GM23248 (cell line): ENCODE results near the gene RFX2. TPM values are rescaled to one million over a fixed set of nuclear protein-coding genes. Genes with fewer than 3 reads are reported as not detected.

ENCODE experiments used
- DNase-seq: peaks from one replicate; pipeline ENCODE4 v3.0.0-alpha.2; 2015
- H2AFZ ChIP-seq: fragments of 200-600 bp; sonication (generic); 2 replicates; pipeline ENCODE4 v1.6.1; 2016; ENCODE audit warnings: antibody characterized with exemption
- H3F3A ChIP-seq: fragments of 200-600 bp; sonication (generic); 2 replicates; pipeline ENCODE4 v1.6.1; 2016; ENCODE audit warnings: mild to moderate bottlenecking, antibody characterized with exemption, mixed run types; ENCODE audit not compliant: insufficient read depth
- H3K27ac ChIP-seq: fragments of 200-600 bp; sonication (generic); 2 replicates; pipeline ENCODE4 v1.5.1; 2016; ENCODE audit warnings: mild to moderate bottlenecking
- H3K27me3 ChIP-seq: fragments of 200-600 bp; sonication (generic); replicated peaks from 2 replicates; pipeline ENCODE4 v1.6.1; 2016; ENCODE audit warnings: mild to moderate bottlenecking; ENCODE audit not compliant: insufficient read depth
- H3K36me3 ChIP-seq: fragments of 200-600 bp; sonication (generic); 2 replicates; pipeline ENCODE4 v1.6.1; 2016; ENCODE audit warnings: low read depth, mild to moderate bottlenecking
- H3K4me1 ChIP-seq: fragments of 200-600 bp; sonication (generic); 2 replicates; pipeline ENCODE4 v1.6.1; 2016; ENCODE audit warnings: mild to moderate bottlenecking; ENCODE audit not compliant: insufficient read depth
- H3K4me2 ChIP-seq: fragments of 200-600 bp; sonication (generic); one replicate; pipeline ENCODE4 v1.6.1; 2016; ENCODE audit warnings: mild to moderate bottlenecking; ENCODE audit not compliant: unreplicated experiment
- H3K4me3 ChIP-seq: fragments of 200-600 bp; sonication (generic); 2 replicates; pipeline ENCODE4 v1.5.1; 2016; ENCODE audit warnings: mild to moderate bottlenecking
- H3K79me2 ChIP-seq: fragments of 200-600 bp; sonication (generic); 2 replicates; pipeline ENCODE4 v1.6.1; 2016; ENCODE audit warnings: mild to moderate bottlenecking; ENCODE audit not compliant: insufficient read depth
- H3K9ac ChIP-seq: fragments of 200-600 bp; sonication (generic); 2 replicates; pipeline ENCODE4 v1.6.1; 2016; ENCODE audit warnings: mild to moderate bottlenecking
- H3K9me2 ChIP-seq: fragments of 200-600 bp; sonication (generic); 2 replicates; pipeline ENCODE4 v1.6.1; 2016; ENCODE audit warnings: mixed run types, mild to moderate bottlenecking, moderate library complexity; ENCODE audit not compliant: insufficient read depth
- H3K9me3 ChIP-seq: fragments of 200-600 bp; sonication (generic); one replicate; pipeline ENCODE4 v1.6.1; 2017; ENCODE audit warnings: low read depth
- H4K20me1 ChIP-seq: fragments of 200-600 bp; sonication (generic); 2 replicates; pipeline ENCODE4 v1.6.0; 2016; ENCODE audit not compliant: insufficient read depth
- EZH2 ChIP-seq: fragments of 200-600 bp; sonication (generic); IDR thresholded peaks from 2 replicates; pipeline ENCODE4 v1.6.1; 2018; ENCODE audit warnings: antibody characterized with exemption, mild to moderate bottlenecking; ENCODE audit not compliant: insufficient read depth, poor library complexity, severe bottlenecking
- EZH2phosphoT487 ChIP-seq: fragments of 200-600 bp; sonication (generic); IDR thresholded peaks from 2 replicates; pipeline ENCODE4 v1.6.1; 2018; ENCODE audit warnings: antibody characterized with exemption, moderate library complexity, mild to moderate bottlenecking, low read depth; ENCODE audit not compliant: insufficient read depth
- WGBS, 2 experiments: methylation state at CpG; one replicate each; pipeline ENCODE4 v1.1.6; 2015 to 2017; ENCODE audit warnings: low lambda C conversion rate in 2 of 2, low coverage in 1 of 2; ENCODE audit errors: missing lambda C conversion rate in 2 of 2; 5-methylcytosine and 5-hydroxymethylcytosine counted together
- in situ Hi-C: fragments of 300-500 bp; cut with MboI; formaldehyde crosslinking; loops from 2 replicates; pipeline ENCODE4 v1.15.0; 2020
- polyA plus RNA-seq: library from polyadenylated mRNA; unstranded; fragments of >200 nt; fragmentation: Nextera tagmentation; extraction: Ambion mirVana; gene quantifications from 2 replicates; pipeline ENCODE4 v1.2.1, GENCODE V29; 2016
- total RNA-seq: library from RNA; depleted of rRNA; stranded (reverse); fragments of >200 nt; shearing (Covaris generic); gene quantifications from 2 replicates; pipeline ENCODE4 v1.2.3, GENCODE V29; 2014

Gene RFX2
- total and polyA plus RNA-seq, 2 experiments from 2014 or later, result 11.3 to 13.1 TPM

DNA sequence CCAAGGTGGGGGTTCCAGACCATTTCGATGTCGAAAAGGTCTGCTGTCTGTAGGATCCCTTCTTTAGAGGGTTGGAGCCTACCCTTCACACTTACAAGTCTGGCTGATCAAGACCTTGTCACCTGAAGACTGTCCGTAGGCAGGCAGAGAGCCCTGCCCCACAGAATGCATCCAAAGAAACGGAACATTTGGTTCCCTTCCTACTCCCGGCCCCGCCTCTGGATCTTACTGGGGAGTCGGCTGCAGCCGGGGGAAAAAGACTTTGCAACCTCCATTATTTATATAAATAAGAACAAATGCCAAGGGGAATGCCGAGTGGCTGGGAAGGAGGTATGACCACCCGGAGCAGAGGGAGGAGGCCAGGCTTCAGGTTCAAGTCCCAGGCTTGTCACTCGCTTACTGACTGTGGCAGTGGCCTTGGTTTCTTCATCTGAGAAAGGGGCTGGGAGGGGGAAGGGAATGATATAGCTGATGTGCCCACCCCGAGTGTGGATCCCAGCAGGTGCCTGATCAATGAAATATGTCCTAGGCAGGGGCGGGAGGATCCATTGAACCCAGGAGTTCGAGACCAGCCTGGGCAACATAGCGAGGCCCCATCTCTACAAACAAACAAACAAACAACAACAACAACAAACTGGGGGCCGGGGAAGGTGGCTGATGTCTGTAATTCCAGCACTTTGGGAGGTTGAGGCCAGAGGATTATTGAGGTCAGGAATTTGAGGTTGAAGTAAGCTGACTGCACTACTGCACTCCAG is 48.7 kb downstream of the RFX2 start:
- H3K4me2 ChIP-seq, result no peak overlapping the region
- H3K27ac ChIP-seq, result peak overlapping the region; percentile 45

DNA sequence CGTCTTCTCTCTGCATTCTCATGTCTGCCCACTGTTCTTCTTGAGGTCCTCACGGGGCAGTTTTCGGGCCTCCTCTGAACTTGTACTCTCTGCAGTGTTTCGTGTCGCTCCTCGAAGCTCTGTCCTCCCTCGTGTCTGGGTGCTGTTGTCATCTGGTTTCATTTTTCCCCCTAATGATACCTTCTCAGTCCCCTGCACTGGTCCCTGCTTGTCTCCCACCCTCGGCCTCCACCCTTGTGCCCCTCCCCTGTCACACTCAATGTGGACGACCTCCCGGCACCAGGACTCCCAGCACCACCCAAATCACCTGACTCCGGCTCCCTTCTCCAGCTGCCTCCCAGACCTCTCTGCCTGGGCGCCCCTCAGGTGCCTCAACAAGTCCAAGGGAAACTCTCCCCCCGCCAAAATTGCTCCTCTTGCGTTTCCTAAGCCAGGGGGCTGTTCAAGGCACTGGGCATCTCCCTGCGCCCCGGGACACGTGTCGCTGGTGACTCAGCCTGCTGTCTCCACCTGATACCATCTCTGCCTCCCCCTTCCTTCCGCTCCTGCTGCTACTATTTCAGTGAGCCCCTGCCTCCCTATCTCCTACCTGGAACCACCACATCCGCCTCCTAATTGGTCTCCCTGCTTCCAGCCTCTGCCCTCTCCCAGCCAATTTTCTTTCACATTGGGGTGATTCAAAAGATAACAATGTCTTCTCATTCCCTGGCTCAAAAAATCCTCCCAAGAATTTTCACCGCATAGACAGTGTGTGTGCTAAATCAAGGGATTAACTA is 49.5 kb downstream of the RFX2 start:
- H3K9me2 ChIP-seq, result no peaks in the 10 kb centered on the region
- no peaks in the 10 kb centered on the region for H3K27me3 ChIP-seq
- no peak overlapping the region for H2AFZ ChIP-seq
- H3K4me2 ChIP-seq, result no peak overlapping the region
- WGBS, 2 experiments, result 83 to 87% methylated on average over 17 to 21 of the region's 21 CpGs
- H3K79me2 ChIP-seq, result peaks cover 10% of the 10 kb centered on the region; the same call in 1 of the 2 replicates
- H4K20me1 ChIP-seq, result no peaks in the 10 kb centered on the region
- DNase-seq, result peak; percentile 71
- H3K9me3 ChIP-seq, result no peaks in the 10 kb centered on the region
- H3K36me3 ChIP-seq, result no peaks in the 10 kb centered on the region
- H3K4me1 ChIP-seq, result peaks cover 47% of the 10 kb centered on the region
- peak overlapping the region; percentile 45 for H3K27ac ChIP-seq
- no peak for TF ChIP-seq EZH2phosphoT487
- TF ChIP-seq EZH2, result no peak
- in situ Hi-C loops, result no loop called here
- H3F3A ChIP-seq, result peaks cover 34% of the 10 kb centered on the region
- H3K4me3 ChIP-seq, result no peak overlapping the region
- H3K9ac ChIP-seq, result peak overlapping the region; percentile 34

More for the DNA sequence above, 48.7 kb downstream of the RFX2 start:
- no peak for TF ChIP-seq EZH2phosphoT487
- no peak for TF ChIP-seq EZH2
- Histone ChIP-seq H4K20me1 (no peaks in the 10 kb centered on the region), H3F3A (peaks cover 32% of the 10 kb centered on the region), H3K79me2 (peaks cover 10% of the 10 kb centered on the region; the same call in 1 of the 2 replicates), H3K4me1 (peaks cover 48% of the 10 kb centered on the region), H3K36me3 (no peaks in the 10 kb centered on the region), H3K4me3 (no peak overlapping the region), H3K9ac (peak overlapping the region; percentile 34), H3K27me3 (no peaks in the 10 kb centered on the region), H3K9me3 (no peaks in the 10 kb centered on the region), H2AFZ (no peak overlapping the region), H3K9me2 (no peaks in the 10 kb centered on the region)
- in situ Hi-C loops, result no loop called here
- DNase-seq, result no peak
- WGBS, 2 experiments, result 55 to 58% methylated on average over 16 of the region's 16 CpGs

DNA sequence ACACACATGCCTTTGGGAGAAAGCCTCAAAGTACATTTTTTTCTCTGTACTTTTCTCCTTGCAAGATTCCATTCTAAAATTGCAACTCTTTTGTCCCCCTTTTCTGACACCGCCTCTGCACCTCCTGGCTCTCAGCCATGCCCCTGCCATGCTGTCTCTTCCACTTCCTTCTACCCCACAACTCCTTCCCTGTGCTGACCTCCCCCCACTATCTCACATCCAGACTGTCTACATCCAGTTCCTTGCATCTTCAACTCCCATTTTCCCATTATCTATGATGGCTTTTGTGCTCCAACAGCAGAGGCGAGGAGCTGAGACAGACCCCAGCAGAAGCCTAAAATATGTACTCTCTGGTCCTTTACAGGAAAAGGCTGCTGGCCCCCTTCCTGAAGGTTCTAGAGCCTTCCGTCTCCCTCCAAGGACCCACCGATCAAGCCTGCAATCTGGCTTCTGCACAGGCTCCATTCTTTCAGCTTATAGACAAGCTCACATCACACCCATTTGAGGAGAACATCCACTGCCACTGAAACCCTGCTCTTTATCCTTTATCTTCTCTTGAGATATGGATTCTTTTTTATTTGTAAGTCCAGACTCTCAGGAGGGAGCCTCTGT is 50.2 kb downstream of the RFX2 start:
- Histone ChIP-seq H3K79me2 (peaks cover 10% of the 10 kb centered on the region; the same call in 1 of the 2 replicates), H3K27me3 (no peaks in the 10 kb centered on the region), H3K9ac (0 out of 2 replicates have a peak overlapping the region, but pooled peaks have one; percentile 34), H3K4me2 (no peak overlapping the region), H3K4me1 (peaks cover 41% of the 10 kb centered on the region), H4K20me1 (no peaks in the 10 kb centered on the region), H3K36me3 (no peaks in the 10 kb centered on the region), H2AFZ (no peak overlapping the region), H3K4me3 (no peak overlapping the region), H3F3A (peaks cover 35% of the 10 kb centered on the region), H3K27ac (no peak overlapping the region), H3K9me2 (no peaks in the 10 kb centered on the region), H3K9me3 (no peaks in the 10 kb centered on the region)
- no peak for DNase-seq
- TF ChIP-seq EZH2, result no peak
- no peak for TF ChIP-seq EZH2phosphoT487
- 93 to 94% methylated on average over 4 of the region's 4 CpGs for WGBS, 2 experiments
- in situ Hi-C loops, result loop anchor here (10.0 kb wide), 1 partner anchor 45 kb away; no protein-coding TSS in a partner anchor

DNA sequence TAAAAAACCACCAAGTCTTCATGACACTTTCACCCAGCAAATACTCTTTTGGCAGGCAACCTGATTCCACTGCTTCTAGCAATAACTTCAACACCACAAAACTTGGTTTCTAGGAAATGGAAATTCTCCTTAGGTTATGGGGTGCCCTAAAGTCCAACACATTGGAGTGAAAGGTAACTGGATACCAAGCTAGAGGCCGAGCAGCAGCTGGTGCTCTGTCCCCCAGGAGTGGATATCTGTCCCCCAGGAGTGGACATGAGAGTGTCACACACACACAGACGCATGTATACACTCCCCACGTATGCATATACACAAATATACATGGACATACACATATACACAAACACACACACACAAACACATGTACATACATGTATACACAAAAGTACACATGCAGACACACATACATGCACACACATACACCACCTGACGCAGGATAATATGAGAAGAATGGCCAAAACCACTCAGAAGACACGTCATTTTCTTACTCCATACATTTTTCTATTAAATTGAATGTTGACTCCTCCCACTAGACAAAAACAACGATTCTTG is 50.8 kb downstream of the RFX2 start:
- H3K4me3 ChIP-seq, result no peak overlapping the region
- H3K4me2 ChIP-seq, result no peak overlapping the region
- no peak for DNase-seq
- in situ Hi-C loops, result loop anchor here (10.0 kb wide), 1 partner anchor 45 kb away; no protein-coding TSS in a partner anchor
- no peaks in the 10 kb centered on the region for H3K9me2 ChIP-seq
- 81% methylated on average over 6 of the region's 6 CpGs for WGBS, 2 experiments
- TF ChIP-seq EZH2phosphoT487 (no peak), EZH2 (no peak)
- no peaks in the 10 kb centered on the region for H4K20me1 ChIP-seq
- H3K36me3 ChIP-seq, result no peaks in the 10 kb centered on the region
- no peak overlapping the region for H3K9ac ChIP-seq
- peaks cover 38% of the 10 kb centered on the region for H3F3A ChIP-seq
- peaks cover 38% of the 10 kb centered on the region for H3K4me1 ChIP-seq
- H3K79me2 ChIP-seq, result peaks cover 10% of the 10 kb centered on the region; the same call in 1 of the 2 replicates
- H3K27me3 ChIP-seq, result no peaks in the 10 kb centered on the region
- H2AFZ ChIP-seq, result no peak overlapping the region
- no peaks in the 10 kb centered on the region for H3K9me3 ChIP-seq
- no peak overlapping the region for H3K27ac ChIP-seq
